Measurements from ENCODE around the gene FITM1.
A peak's percentile ranks its signal among the peaks of the same experiment; 100 is the strongest.

Gene FITM1

DNA sequence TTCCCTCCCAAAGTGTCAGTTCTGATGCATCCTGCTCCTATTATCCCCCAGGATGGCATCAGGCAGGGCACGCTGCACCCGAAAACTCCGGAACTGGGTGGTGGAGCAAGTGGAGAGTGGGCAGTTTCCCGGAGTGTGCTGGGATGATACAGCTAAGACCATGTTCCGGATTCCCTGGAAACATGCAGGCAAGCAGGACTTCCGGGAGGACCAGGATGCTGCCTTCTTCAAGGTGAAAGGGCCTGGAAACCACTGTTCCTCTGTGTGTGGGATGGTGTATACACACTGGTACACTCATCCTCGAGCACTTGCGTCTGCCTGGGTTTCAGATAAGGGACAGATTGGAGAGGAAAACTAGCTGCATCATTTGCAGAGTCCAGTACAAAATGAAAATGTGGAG is 31.6 kb downstream of the FITM1 start:
- DNase-seq: no peak

- no peak for DNase-seq
These were observed 34.1 kb downstream of the FITM1 start for GRCh38 chr14:24164518-24164991.

DNA sequence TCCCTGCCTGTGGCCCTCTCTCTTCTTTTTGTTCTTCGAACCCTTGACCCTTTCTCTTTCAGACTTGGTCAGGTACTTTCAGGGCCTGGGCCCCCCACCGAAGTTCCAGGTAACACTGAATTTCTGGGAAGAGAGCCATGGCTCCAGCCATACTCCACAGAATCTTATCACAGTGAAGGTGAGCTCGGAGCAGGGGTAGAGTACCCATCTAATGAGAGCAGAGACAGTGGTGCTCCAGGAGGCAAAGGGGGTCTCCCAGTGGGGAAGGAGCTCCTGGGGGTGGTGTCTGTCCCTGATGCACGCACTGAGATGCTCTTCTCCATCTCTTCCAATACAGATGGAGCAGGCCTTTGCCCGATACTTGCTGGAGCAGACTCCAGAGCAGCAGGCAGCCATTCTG is 35.3 kb downstream of the FITM1 start:
- DNase-seq: no peak

DNA sequence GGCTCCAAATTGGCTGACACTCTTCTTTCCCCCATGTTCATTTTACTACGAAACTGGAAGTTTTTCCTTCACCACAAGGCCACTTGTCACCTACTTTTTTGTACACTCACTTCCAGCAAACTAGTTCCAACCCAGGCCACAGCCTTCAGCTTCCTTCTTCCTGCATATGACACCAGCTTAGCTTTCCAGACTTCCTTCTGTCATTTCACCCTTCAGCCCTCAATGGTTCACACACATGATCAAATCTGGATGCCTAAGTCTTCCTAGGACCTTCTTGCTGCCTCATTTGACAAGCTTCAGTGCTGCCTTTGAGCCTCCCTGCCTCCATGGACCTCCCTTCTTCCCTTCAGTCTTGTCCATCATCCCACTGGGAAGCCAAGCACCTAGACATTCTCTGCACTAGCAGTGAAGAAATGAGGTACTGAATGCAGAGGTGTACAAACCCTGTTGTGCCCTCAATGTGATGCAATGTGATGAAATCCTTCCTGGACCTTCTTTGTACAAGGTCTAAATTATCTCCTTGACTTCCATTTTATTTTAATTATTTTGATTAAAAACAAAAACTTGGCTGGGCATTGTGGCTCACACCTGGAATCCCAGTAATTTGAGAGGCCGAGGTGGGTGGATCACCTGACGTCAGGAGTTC is 37.1 kb downstream of the FITM1 start:
- DNase-seq: no peak

DNA sequence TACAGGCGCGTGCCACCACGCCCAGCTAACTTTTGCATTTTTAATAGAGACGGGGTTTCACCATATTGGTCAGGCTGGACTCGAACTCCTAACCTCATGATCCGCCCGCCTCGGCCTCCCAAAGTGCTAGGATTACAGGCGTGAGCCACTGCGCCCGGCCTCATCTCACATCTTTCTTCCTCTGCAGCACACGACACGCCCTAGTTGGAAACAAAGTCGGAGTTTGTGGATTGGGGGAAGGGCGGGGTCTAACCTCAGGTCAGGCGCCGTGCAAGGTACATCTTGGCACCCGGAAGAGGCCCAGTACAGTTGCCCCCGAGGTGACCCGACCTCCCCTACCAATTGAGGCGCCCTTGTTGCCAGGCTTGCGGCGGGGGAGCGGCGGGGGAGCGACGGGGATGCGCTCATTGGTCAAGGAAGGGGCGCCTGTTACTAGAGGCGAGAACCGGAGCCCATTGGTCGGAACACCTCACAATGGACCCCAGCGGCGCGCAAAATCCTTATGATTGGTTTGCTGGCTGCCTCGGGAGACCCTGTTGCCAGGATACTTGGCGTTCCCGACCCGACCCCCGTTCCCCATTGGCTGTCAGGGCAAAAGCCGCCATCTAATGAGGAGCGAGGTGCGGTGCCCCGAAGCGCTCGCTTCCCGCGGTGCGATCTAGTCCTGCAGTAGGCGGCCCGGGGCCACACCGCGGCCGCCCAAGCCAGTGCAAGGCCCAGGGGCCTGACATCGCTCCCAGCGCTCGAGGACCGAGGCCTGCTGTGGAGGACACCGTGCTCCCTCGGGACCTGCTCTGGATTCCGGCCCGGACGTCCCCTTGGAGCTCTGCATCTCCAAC is 41.2 kb downstream of the FITM1 start, which contains the start of gene REC8:
Gene REC8, plus strand, starts transcription at position 659 of the 839 bp plus-strand sequence. CDS start 473 bp downstream, outside the sequence.
- DNase-seq: no peak

- no peak for DNase-seq
These were observed 41.9 kb downstream of the FITM1 start for GRCh38 chr14:24172261-24172860.

GRCh38 chr14:24172871-24173281 is 42.4 kb downstream of the FITM1 start:
- DNase-seq: no peak

GRCh38 chr14:24176599-24176998 is 46.1 kb downstream of the FITM1 start:
- no peak for DNase-seq

GRCh38 chr14:24177041-24177825 is 46.8 kb downstream of the FITM1 start:
- DNase-seq: no peak

DNA sequence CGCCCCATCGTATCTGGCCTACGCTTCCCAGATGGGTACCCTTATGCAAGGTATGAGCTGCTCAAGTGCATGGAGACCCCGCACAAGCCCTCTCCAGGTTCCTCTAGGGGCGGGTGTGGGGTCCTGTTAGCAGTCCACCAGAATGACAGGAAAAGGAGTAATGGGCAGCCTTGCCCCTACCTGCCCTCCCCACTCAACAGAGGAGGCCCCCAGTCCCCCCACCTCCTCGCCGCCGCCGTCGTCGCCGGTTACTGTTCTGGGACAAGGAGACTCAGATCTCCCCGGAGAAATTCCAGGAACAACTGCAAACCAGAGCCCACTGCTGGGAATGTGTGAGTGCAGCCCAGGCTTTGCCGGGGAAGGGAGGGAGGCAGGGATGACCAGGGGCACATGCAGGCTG is 47.4 kb downstream of the FITM1 start:
- DNase-seq: no peak

DNA sequence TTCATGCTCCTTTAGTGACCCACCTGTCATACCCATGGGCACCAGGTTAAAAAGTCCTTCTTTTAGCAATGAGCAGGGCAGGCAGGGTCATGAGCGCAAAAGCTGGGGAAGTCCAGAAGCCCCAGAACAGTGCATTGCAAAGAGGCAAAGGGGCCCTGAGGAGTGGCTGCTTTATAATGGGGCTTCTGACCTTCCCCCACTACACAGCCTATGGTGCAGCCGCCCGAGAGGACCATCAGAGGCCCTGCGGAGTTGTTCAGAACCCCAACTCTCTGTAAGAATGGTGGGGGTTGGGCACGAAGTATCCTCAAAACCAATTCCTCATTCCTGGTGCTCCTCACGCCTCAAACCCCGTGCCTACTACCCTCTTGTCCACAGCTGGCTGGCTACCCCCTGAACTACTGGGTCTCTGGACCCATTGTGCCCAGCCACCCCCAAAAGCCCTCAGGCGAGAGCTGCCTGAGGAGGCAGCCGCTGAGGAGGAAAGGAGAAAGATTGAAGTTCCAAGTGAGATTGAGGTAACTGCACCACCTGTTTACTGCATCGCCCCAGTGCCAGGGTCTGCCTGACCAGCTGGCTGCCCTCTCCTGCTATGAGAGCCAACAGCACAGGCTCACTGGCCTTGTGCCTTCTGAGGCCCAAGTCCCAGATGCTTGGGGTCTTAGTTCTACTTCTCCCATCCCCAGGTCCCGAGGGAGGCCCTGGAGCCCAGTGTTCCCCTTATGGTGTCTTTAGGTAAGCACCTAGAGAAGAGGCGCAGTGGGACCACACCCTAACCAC is 48.1 kb downstream of the FITM1 start:
- DNase-seq: no peak

- DNase-seq: no peak
These were observed 49.0 kb downstream of the FITM1 start for GRCh38 chr14:24179294-24179960.

GRCh38 chr14:24179961-24180796 is 49.7 kb downstream of the FITM1 start:
- DNase-seq: peak; percentile 31

DNA sequence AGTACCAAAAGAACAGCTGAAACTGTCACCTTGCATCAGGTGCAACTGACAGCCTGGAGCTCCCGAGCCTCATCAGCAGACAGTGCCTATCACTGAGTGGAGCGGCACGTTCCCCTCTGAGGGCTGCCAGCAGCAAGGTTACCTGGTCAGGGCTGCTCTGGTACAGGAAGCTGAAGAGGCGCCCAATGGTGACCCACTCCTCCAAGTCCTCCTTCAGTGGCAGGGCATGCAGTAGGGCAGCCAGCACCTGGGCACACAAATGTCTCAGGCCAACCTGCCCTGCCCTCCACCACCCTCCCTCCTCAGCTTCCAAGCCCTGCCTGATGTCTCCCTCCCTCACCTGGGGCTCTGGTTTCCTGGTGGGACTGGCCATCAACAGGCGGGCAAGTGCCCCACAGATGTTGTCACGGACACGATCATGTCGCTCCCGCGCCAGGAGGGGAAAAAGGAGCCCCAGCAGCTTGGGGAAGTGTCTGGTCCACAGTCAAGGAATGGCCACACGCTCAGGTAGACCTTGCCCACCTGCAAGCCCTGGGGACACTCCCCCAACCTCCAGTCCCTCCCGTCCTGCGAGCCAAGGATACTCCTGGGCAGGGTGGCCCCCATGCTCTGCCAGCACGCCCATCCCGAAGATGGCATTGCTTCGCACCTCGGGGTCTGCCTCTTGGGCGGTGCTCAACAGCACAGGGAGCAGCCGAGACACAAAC is 51.1 kb downstream of the FITM1 start:
- DNase-seq: no peak
